ENCODE data around the gene DTL.

Gene DTL

DNA sequence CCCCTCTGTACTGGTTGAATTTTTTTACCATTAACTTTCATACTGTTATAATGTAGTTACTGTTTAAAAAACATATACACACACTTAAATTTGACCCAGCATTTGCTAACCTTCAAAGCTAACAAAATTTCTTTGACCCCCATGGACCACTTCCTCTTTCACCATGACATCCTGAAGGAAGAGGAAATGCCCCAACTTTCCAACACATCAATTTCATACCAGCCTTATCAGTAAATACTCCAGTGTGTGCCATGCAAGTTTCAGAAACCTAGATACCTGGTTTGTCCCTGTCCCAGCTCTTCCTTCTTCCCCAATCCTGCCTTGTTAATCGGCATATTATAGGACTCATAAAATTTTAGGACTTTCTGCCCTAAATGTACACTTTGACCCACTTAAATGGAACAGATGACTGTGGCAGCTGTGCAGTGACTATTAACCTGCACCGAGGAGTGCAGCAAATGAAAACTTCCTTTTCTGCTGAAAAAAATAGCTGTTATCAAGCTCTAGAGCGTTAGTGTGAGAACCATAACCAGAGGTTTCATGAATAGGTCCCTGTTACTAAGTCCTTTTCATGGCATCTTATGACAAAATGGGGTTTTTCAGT, 54.1 kb downstream of the DTL start:
- in situ Hi-C loops (cut with HindIII; ENCODE audit: low sequenced_read_pairs), result loop anchor here (25.0 kb wide), 1 partner anchor 373 kb away; no protein-coding TSS in a partner anchor

DNA sequence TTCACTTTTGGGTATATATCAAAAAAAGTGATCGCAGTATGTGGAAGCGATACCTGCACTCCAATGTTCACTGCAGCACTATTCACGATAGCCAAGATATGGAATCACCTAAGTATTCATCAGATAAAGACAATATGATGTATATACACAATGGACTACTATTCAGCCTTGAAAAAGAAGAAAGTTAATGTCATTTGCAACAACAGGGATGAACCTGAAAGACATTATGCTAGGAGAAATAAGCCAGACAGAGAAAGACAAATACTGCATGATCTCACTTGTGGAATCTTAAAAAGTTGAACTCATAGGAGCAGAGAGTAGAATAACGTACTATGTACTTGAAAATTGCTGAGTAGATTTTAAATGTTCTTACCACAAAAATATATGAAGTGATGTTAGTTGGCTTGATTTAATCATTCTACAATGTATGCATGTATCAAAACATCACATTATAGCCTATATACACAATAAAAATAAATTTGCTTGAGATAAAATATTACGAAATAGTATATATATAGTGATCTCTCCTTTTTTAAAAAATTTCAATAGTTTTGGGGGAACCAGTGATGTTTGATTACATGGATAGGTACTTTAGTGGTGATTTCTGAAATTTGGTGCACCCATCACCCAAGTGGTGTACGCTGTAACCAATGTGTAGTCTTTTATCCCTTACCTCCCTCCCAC, 56.0 kb downstream of the DTL start:
- in situ Hi-C loops (cut with HindIII; ENCODE audit: low sequenced_read_pairs), result loop anchor here (25.0 kb wide), 1 partner anchor 371 kb away; no protein-coding TSS in a partner anchor

DNA sequence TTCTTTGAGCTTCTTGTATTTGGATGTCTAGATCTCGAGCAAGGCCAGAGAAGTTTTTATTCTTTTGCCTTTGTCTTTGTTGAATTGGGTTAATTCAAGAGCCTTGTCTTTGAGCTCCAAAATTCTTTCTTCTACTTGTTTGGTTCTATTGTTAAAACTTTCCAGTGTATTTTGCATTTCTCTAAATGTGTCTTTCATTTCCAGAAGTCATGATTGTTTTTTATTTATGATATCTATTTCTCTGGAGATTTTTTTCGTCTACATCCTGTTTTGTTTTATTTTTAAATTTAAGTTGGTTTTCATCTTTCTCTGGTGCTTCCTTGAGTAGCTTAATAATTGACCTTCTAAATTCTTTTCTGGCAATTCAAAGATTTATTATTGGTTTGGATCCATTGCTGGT, 61.8 kb downstream of the DTL start:
- in situ Hi-C loops (cut with HindIII; ENCODE audit: low sequenced_read_pairs), result loop anchor here (25.0 kb wide), 1 partner anchor 365 kb away; no protein-coding TSS in a partner anchor

DNA sequence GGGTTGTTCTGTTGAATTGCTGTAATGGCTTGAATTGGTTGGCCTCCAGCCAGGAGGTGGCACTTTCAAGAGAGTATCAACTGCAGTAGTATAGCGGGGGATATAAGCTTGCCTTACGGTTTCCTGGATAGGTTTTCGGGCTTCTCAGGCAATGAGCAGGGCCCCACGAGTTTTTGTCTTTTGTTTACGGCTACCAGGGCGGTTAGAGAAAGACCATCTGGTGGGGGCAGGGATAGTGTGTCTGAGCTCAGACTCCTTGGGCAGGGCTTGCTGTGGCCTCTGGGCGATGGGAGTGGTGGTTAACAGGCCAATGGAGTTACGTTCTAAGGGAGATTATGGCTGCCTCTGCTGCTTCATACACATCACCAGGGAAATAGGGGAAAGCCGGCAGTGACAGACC, 62.8 kb downstream of the DTL start:
- in situ Hi-C loops (cut with HindIII; ENCODE audit: low sequenced_read_pairs), result loop anchor here (25.0 kb wide), 1 partner anchor 364 kb away; no protein-coding TSS in a partner anchor

DNA sequence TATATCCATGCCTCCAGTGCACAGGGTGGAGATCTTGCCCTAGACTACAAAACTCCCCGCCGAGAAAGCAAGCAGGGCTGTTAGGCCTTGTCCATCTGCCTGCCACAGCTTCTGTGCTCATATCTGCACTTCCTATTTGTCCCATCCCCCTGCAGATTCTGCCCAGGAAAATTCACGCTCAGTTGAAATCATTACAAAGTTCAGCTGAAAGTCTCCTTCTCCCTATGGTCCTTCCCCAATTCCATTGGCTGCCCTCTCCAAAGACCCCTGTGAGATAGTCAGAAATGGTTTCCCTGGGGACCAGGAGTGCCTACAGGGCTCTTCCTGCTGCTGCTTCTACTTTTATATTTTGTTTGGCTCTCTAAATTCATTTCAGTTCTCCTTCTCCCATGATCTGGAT, 63.2 kb downstream of the DTL start:
- in situ Hi-C loops (cut with HindIII; ENCODE audit: low sequenced_read_pairs), result loop anchor here (25.0 kb wide), 1 partner anchor 364 kb away; no protein-coding TSS in a partner anchor

- in situ Hi-C loops (cut with HindIII; ENCODE audit: low sequenced_read_pairs), result no loop called here
Observed at GRCh38 chr1:212101251-212101650, 65.7 kb downstream of the DTL start.

DNA sequence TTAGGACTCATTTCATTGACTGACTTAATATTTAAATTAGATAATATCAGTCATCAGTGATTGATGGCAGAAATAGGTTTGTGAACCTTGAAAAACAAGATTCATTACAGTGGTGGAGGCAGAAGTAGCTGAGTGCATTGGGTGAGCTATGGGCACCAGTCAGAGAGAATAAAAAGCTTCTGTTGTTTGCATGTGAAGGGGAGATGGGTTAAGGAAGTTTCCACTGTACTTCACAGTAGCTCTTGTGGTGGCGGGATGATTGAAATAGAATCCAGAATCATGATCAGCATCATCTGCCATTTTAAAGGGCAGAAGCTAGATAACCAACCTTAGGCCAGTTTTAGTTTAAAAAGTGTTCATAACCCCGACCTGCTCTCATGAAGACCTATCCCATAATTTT, 66.2 kb downstream of the DTL start:
- in situ Hi-C loops (cut with HindIII; ENCODE audit: low sequenced_read_pairs), result no loop called here

DNA sequence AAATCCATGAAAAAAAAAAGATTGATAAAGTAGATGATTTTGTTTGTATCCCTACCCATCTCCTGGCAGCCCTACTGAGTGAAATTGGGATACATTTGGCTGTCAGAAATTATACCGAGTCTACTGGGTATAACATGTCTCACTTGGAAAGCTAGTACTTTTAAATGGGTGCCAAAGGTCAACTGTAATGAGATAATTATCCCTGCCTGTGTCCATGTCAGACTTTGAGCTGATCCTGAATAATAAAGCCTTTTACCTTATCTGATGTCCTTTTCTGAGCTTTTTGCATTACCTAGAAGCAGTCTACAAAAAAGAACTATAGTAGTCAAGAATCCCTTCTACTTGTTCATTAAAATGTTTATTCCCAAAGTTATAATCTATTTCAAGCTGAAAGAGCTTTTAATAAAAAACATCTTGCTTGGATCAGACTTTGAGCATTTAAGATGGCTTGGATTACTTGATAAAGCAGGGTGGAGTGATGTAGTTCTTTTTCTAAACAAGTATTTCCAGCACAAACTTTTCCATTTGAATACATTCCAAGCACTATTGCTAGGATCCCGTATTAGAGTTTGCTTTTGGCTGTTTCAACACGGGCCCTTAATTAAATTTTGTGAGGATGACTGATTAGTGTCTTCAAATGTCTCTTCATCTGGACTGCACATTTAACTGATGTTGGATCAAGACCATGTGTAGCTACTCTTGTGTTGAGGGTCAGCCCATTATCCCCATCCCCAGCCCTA, 69.2 kb downstream of the DTL start:
- in situ Hi-C loops (cut with HindIII; ENCODE audit: low sequenced_read_pairs), result no loop called here

DNA sequence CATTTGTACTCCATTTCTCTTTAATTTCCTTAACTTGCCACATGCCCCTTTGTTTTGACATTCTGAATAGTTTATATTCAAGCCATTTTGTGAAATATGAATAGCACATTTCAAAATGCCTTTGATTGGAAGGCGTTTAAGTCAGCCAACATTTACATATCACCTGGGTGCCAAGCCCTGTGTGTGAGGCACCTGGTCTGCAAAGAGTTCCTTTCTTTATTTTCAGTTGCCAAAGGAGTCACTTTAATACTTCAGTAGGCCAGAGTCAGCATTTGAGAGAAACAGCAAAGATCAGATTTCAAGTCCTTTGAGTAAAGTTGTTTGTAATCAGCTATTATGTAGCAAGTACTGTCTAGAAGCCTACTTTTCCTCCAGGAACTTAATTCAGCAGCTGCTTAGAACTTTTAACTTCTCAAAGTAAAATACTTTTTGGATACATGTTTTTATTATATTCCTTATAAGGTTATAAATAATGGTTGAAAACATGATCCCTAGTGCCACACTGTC, 70.8 kb downstream of the DTL start:
- in situ Hi-C loops (cut with HindIII; ENCODE audit: low sequenced_read_pairs), result no loop called here

DNA sequence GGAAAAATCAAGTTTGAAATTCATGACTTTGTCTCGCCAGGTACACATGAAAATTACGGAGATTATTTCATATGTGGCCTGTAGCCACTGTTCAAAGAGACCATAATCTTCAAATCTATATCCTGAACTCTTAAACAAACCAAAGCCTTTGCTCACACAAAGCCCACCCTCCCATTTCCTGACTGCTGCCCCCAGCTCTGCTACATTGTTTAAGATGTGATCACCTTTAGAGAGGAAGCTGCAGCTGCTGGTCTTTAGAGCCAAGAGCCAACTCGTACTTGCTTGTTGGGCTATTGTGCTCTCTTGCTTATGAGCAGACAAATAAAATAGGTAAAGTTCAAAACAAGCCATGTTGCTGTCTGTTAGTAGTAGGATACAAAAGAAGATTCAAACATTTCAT, 71.9 kb downstream of the DTL start:
- in situ Hi-C loops (cut with HindIII; ENCODE audit: low sequenced_read_pairs), result no loop called here

GRCh38 chr1:212108187-212108586, 72.6 kb downstream of the DTL start:
- in situ Hi-C loops (cut with HindIII; ENCODE audit: low sequenced_read_pairs), result no loop called here

DNA sequence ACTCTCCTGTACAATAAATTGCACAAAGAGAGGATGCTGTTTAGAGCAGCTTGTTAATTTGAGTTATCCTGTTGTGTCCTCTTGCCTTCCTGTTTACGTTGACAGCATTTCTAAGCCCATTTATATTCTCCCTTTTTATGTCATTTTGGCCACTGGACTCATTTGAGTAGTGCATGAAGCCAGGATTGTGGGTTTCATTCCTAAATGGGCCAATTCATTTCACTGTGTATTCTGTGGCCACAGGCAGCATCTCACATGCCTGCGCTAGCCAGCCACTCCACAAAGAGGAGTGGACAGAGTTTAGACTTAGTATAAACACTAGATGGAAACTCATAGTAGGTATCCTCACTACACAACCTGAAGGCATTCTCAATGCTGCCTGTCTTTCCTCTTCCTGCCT, 73.4 kb downstream of the DTL start:
- in situ Hi-C loops (cut with HindIII; ENCODE audit: low sequenced_read_pairs), result no loop called here

GRCh38 chr1:212109728-212110127, 74.2 kb downstream of the DTL start:
- in situ Hi-C loops (cut with HindIII; ENCODE audit: low sequenced_read_pairs), result no loop called here

GRCh38 chr1:212110617-212111016, 75.1 kb downstream of the DTL start:
- in situ Hi-C loops (cut with HindIII; ENCODE audit: low sequenced_read_pairs), result no loop called here

DNA sequence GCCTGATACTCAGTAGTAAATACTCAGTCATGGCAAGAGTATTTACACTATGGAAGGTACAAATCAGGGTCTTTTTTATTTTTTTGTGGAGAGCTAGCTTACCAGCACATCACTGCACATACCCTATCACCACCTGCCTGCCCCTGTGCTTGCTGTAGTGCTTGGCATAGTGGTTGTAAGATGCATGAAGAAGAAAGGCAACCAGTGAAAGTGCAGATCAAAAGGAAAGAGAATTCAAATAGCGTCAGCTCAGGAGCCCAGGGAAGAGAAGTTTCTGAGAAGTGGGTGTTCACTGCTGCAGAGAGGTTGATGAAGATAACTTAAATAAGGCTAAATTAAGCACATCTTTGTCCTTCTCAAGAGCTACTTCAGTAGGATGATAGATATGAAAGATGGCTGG, 76.0 kb downstream of the DTL start:
- in situ Hi-C loops (cut with HindIII; ENCODE audit: low sequenced_read_pairs), result no loop called here

DNA sequence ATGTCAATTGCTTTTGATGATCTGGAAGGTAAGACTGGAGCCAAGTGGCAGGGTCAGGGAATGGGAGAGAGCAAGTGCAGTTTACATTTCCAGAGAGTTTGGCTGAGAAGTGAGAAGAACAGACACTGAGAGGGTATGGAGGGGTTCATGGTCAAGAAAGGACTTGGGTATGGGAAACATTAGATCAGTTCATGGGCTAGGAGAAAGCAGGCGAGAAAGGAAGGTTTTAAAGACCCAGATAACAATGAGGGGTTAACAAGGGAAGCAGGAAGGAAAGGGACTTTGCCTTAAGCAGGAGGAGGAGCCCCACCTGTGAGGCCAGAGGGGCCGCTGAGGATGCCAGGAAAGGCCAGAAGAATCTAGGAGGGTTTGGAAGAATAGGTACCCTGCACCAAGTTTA, 78.2 kb downstream of the DTL start:
- in situ Hi-C loops (cut with HindIII; ENCODE audit: low sequenced_read_pairs), result no loop called here

DNA sequence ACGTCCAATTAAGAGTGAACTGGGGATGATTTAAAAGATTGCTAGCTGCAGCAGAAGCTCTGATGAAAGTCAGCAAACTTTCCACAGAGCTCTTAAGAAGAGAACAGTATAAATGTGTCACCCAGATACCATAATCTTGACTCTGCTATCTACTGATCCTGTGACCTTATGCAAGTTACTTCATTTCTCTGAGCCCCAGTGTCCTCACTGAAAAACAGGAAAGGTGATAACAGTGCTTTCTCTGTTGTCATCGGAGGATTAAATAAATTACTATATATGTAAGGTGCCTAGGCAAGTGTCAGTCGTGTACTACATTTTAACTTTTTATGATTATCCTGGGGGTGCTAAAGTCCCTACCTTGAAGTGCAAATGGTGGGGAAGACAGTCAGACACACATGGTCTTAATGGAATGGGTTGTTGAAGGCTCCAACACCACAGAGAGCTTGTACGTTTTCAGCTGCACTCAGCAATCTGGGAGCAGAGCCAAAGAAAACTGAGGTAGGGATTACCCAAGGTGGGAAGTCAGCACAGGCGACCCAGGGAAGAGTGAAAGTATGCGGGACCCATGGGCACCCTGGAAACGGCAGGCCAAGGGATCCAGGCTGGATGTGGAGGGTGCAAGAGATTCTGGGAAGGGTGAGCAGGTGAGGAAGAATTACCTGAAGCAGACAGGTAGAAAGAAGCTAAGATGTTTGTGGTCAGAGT, 82.8 kb downstream of the DTL start:
- in situ Hi-C loops (cut with HindIII; ENCODE audit: low sequenced_read_pairs), result no loop called here

- in situ Hi-C loops (cut with HindIII; ENCODE audit: low sequenced_read_pairs), result no loop called here
Observed at GRCh38 chr1:212118872-212119260, 83.3 kb downstream of the DTL start.

- in situ Hi-C loops (cut with HindIII; ENCODE audit: low sequenced_read_pairs), result no loop called here
Observed at GRCh38 chr1:212119397-212119837, 83.9 kb downstream of the DTL start.

GRCh38 chr1:212119863-212120262, 84.3 kb downstream of the DTL start:
- in situ Hi-C loops (cut with HindIII; ENCODE audit: low sequenced_read_pairs), result no loop called here

DNA sequence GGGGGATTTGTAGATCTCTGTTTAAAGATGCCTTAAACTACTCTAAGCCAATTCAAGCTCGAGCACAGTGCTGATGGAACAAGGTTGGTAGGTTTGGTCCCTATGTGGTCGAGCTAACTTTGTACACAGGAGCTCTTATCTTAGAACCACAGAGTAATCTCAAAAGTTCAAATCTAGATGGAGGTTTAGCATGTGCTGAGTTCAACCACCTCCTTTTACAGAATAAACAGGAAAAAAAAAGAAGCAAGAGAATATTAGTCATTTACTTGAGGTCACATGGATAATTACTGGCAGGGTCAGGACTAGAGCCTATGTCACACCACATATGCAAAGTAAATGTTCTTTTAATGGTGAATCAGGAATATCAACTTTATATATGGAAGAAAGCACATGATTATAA, 86.2 kb downstream of the DTL start:
- in situ Hi-C loops (cut with HindIII; ENCODE audit: low sequenced_read_pairs), result no loop called here

Measured in DLD1 (cell line).